Activated naive CD4-positive, alpha-beta T cell treated with anti-CD3 and anti-CD28 coated beads, Interleukin-2, amount 50 U/mL, for 24 hours (primary cell): Measurements from ENCODE around the gene SIDT1.

Source experiments
- H3K27ac Mint-ChIP-seq: one replicate; pipeline ENCODE4 v1.8.0; 2021; ENCODE audit warnings: mild to moderate bottlenecking, mixed read lengths
- H3K27me3 Mint-ChIP-seq: one replicate; pipeline ENCODE4 v1.8.0; 2021; ENCODE audit warnings: mixed read lengths
- H3K36me3 Mint-ChIP-seq: one replicate; pipeline ENCODE4 v1.8.0; 2021; ENCODE audit warnings: mixed read lengths
- H3K4me1 Mint-ChIP-seq: one replicate; pipeline ENCODE4 v1.8.0; 2021; ENCODE audit warnings: mixed read lengths
- H3K4me3 Mint-ChIP-seq: one replicate; pipeline ENCODE4 v1.8.0; 2021; ENCODE audit warnings: mild to moderate bottlenecking, mixed read lengths
- H3K9me3 Mint-ChIP-seq: one replicate; pipeline ENCODE4 v1.8.0; 2021; ENCODE audit warnings: mixed read lengths

SIDT1 gene

DNA sequence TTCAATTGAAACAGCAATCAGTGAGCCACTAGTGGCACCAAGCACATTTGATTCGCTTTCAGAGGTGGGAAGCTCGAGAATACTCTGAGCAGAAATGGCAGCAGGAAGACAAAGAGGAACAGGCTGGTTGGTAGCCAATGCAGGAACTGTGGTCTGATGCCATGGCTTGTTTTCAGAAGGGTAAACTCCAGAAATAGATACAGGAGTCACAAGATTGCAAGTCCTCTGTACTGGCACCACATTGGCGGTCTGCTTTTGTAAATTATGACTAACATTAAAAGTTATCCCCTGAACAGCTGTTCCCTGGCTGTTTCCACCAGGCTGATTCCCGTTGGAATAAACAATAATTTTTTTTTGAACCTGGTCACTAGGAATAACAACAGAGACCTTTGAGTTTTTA, 128.5 kb downstream of the SIDT1 start:
- Mint-ChIP-seq H3K9me3 (peaks cover 7% of the 10 kb centered on the region), H3K4me1 (peaks cover 6% of the 10 kb centered on the region), H3K36me3 (peaks cover 59% of the 10 kb centered on the region), H3K27me3 (no peaks in the 10 kb centered on the region), H3K27ac (no peak overlapping the region), H3K4me3 (no peak overlapping the region)

DNA sequence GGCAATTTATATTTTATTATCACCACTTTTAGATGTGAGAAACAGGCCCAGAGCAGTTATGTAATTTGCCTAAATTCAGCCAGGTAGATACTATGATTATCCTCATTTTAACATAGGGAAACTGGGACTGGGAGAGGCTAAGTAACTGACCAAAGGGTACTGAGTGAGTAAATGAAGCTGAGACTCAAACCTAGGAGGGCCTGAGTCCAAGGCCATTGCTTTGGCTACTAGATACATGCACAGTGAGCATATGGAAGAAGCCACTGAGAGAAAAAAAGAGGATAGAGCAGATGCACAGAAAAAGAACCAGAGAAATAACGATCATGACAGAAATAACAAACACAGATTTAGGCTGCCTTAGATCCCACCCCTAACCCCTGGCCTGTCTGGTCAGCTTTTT, 130.5 kb downstream of the SIDT1 start:
- Mint-ChIP-seq H3K27ac (no peak overlapping the region), H3K36me3 (peaks cover 44% of the 10 kb centered on the region), H3K9me3 (peaks cover 7% of the 10 kb centered on the region), H3K4me3 (no peak overlapping the region), H3K27me3 (no peaks in the 10 kb centered on the region), H3K4me1 (peaks cover 13% of the 10 kb centered on the region)

DNA sequence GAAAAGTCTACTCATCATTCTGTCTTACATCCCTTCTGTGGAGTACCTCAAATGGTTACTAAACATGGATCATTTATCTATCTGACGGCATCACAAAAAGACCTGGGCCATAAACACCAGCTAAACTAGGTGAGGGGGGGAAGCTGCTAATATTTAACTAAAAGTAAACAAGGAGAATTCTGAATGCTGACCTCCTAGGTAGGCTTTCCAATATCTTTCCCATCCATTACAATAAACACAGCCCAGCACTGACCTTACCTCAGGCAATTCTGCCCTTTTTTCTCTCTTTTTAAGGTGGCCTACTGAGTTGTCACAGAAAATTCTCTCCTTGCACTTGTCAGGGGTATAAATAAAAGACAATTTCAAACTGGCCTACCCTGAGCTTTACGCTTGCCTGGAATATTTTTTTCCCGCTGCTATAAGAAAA, 131.0 kb downstream of the SIDT1 start:
- Mint-ChIP-seq H3K27ac (no peak overlapping the region), H3K9me3 (peaks cover 7% of the 10 kb centered on the region), H3K4me1 (peaks cover 18% of the 10 kb centered on the region), H3K27me3 (no peaks in the 10 kb centered on the region), H3K4me3 (no peak overlapping the region), H3K36me3 (peaks cover 41% of the 10 kb centered on the region)

- Mint-ChIP-seq H3K4me3 (no peak overlapping the region), H3K4me1 (peaks cover 22% of the 10 kb centered on the region), H3K27me3 (no peaks in the 10 kb centered on the region), H3K9me3 (peaks cover 7% of the 10 kb centered on the region), H3K27ac (no peak overlapping the region), H3K36me3 (peaks cover 44% of the 10 kb centered on the region)
Observed at GRCh38 chr3:113663761-113664160, 131.4 kb downstream of the SIDT1 start.

- no peaks in the 10 kb centered on the region for H3K27me3 Mint-ChIP-seq
Observed at GRCh38 chr3:113664523-113665094, 132.3 kb downstream of the SIDT1 start.

GRCh38 chr3:113668015-113668414, 135.7 kb downstream of the SIDT1 start:
- Mint-ChIP-seq H3K27me3 (no peaks in the 10 kb centered on the region), H3K4me1 (peaks cover 41% of the 10 kb centered on the region), H3K9me3 (no peaks in the 10 kb centered on the region), H3K27ac (no peak overlapping the region), H3K4me3 (no peak overlapping the region), H3K36me3 (peaks cover 27% of the 10 kb centered on the region)

More at GRCh38 chr3:113664523-113665094, 132.3 kb downstream of the SIDT1 start:
- Mint-ChIP-seq H3K4me1 (peaks cover 31% of the 10 kb centered on the region), H3K27ac (no peak overlapping the region), H3K9me3 (peaks cover 3% of the 10 kb centered on the region), H3K36me3 (peaks cover 42% of the 10 kb centered on the region), H3K4me3 (no peak overlapping the region)

GRCh38 chr3:113673593-113673992, 141.2 kb downstream of the SIDT1 start:
- no peak overlapping the region for H3K4me3 Mint-ChIP-seq
- peaks cover 18% of the 10 kb centered on the region for H3K36me3 Mint-ChIP-seq
- no peaks in the 10 kb centered on the region for H3K9me3 Mint-ChIP-seq
- no peak overlapping the region for H3K27ac Mint-ChIP-seq
- H3K4me1 Mint-ChIP-seq: peaks cover 35% of the 10 kb centered on the region
- H3K27me3 Mint-ChIP-seq: no peaks in the 10 kb centered on the region

- Mint-ChIP-seq H3K4me3 (no peak overlapping the region), H3K9me3 (no peaks in the 10 kb centered on the region), H3K27ac (peak overlapping the region; percentile 60), H3K27me3 (no peaks in the 10 kb centered on the region), H3K36me3 (peaks cover 17% of the 10 kb centered on the region), H3K4me1 (peaks cover 23% of the 10 kb centered on the region)
Observed at GRCh38 chr3:113676261-113676660, 143.9 kb downstream of the SIDT1 start.

- Mint-ChIP-seq H3K27me3 (no peaks in the 10 kb centered on the region), H3K27ac (peak overlapping the region; percentile 3), H3K4me1 (peaks cover 27% of the 10 kb centered on the region), H3K36me3 (peaks cover 17% of the 10 kb centered on the region), H3K9me3 (no peaks in the 10 kb centered on the region), H3K4me3 (no peak overlapping the region)
Observed at GRCh38 chr3:113677737-113678136, 145.4 kb downstream of the SIDT1 start.

- H3K27ac Mint-ChIP-seq: peak overlapping the region; percentile 77
- peaks cover 30% of the 10 kb centered on the region for H3K4me1 Mint-ChIP-seq
- H3K4me3 Mint-ChIP-seq: no peak overlapping the region
- H3K27me3 Mint-ChIP-seq: no peaks in the 10 kb centered on the region
- H3K36me3 Mint-ChIP-seq: peaks cover 16% of the 10 kb centered on the region
- H3K9me3 Mint-ChIP-seq: no peaks in the 10 kb centered on the region
Observed at GRCh38 chr3:113678773-113679172, 146.4 kb downstream of the SIDT1 start.
